ENCODE data around the gene ATRIP. TPM values are rescaled to one million over a fixed set of nuclear protein-coding genes. Genes with fewer than 3 reads are reported as not detected.

The ATRIP gene
- polyA plus RNA-seq, 1 donor from 2014 or later: 11.1 TPM

DNA sequence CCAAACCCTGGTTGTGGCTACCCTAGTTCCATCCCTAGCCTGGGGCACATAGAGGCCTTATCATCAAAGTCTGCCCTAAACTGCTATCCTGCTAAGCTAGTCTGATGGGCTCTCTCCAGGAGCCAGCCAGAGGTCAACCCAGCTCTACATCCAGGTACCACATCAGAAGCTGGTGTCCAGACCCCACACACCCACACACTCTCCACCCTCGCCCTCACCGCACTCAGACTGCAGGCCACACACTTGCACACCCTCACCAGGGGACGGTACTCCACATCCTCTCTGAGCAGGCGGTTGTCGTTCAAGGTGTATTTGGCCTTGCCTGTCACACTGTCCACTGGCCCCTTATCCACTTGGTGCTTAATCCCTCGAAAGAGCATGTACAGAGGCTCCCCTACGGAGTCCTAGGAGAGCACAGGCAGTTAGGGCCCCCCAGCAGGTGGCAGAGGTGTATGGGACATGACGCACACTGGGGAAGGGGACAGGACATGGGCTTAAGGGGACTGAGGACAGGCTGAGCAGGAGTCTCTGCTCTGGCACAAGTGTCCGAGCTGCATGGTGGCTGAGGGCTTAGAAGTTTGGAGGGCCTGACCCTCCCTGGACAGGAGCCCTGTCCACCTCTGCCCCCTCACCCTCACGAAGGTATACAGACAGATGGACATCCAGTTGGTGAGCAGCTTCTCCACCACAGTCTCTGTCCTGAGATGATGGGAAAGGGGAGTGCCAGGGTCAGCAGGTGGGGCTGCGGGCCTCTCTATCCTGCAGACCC, 34.7 kb upstream of the ATRIP start:
- Histone ChIP-seq H3K27ac (ENCODE audit: low read length) (no peak overlapping the region), H4K20me1 (ENCODE audit: insufficient read depth) (no peaks in the 10 kb centered on the region), H3K9me2 (ENCODE audit: insufficient read depth, low read length) (no peaks in the 10 kb centered on the region), H3K79me2 (replicated peaks; ENCODE audit: insufficient read depth, low read length) (no peaks in the 10 kb centered on the region), H3F3A (ENCODE audit: insufficient read depth, low read length, poor library complexity, severe bottlenecking) (no peaks in the 10 kb centered on the region), H3K4me2 (ENCODE audit: low read length) (no peak overlapping the region), H3K4me3 (ENCODE audit: low read length) (no peak overlapping the region), H3K9me3 (ENCODE audit: low read length) (no peaks in the 10 kb centered on the region), H3K36me3 (ENCODE audit: insufficient read depth, low read length) (no peaks in the 10 kb centered on the region), H2AFZ (ENCODE audit: low read depth, low read length) (no peak overlapping the region), H3K9ac (ENCODE audit: low read length) (no peak overlapping the region), H3K27me3 (ENCODE audit: insufficient read depth, low read depth, low read length) (no peaks in the 10 kb centered on the region)
- no peak for TF ChIP-seq POLR2AphosphoS5 (IDR thresholded peaks at IDR 0.05)
- TF ChIP-seq TAF1 (IDR thresholded peaks at IDR 0.05; ENCODE audit: low read depth): no peak
- TF ChIP-seq, protein P1, sequence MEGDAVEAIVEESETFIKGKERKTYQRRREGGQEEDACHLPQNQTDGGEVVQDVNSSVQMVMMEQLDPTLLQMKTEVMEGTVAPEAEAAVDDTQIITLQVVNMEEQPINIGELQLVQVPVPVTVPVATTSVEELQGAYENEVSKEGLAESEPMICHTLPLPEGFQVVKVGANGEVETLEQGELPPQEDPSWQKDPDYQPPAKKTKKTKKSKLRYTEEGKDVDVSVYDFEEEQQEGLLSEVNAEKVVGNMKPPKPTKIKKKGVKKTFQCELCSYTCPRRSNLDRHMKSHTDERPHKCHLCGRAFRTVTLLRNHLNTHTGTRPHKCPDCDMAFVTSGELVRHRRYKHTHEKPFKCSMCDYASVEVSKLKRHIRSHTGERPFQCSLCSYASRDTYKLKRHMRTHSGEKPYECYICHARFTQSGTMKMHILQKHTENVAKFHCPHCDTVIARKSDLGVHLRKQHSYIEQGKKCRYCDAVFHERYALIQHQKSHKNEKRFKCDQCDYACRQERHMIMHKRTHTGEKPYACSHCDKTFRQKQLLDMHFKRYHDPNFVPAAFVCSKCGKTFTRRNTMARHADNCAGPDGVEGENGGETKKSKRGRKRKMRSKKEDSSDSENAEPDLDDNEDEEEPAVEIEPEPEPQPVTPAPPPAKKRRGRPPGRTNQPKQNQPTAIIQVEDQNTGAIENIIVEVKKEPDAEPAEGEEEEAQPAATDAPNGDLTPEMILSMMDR (IDR thresholded peaks at IDR 0.05; ENCODE audit: poor library complexity, severe bottlenecking): no peak
- no peak for TF ChIP-seq EZH2 (IDR thresholded peaks at IDR 0.05; ENCODE audit: borderline replicate concordance, insufficient read depth, low read length, poor library complexity, severe bottlenecking)
- TF ChIP-seq, protein P2, sequence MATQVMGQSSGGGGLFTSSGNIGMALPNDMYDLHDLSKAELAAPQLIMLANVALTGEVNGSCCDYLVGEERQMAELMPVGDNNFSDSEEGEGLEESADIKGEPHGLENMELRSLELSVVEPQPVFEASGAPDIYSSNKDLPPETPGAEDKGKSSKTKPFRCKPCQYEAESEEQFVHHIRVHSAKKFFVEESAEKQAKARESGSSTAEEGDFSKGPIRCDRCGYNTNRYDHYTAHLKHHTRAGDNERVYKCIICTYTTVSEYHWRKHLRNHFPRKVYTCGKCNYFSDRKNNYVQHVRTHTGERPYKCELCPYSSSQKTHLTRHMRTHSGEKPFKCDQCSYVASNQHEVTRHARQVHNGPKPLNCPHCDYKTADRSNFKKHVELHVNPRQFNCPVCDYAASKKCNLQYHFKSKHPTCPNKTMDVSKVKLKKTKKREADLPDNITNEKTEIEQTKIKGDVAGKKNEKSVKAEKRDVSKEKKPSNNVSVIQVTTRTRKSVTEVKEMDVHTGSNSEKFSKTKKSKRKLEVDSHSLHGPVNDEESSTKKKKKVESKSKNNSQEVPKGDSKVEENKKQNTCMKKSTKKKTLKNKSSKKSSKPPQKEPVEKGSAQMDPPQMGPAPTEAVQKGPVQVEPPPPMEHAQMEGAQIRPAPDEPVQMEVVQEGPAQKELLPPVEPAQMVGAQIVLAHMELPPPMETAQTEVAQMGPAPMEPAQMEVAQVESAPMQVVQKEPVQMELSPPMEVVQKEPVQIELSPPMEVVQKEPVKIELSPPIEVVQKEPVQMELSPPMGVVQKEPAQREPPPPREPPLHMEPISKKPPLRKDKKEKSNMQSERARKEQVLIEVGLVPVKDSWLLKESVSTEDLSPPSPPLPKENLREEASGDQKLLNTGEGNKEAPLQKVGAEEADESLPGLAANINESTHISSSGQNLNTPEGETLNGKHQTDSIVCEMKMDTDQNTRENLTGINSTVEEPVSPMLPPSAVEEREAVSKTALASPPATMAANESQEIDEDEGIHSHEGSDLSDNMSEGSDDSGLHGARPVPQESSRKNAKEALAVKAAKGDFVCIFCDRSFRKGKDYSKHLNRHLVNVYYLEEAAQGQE (IDR thresholded peaks at IDR 0.05; ENCODE audit: borderline replicate concordance): no peak
- no peak for TF ChIP-seq MXI1 (conservative IDR thresholded peaks at IDR 0.05; ENCODE audit: poor library complexity, severe bottlenecking)
- no peak for TF ChIP-seq EP300 (conservative IDR thresholded peaks at IDR 0.05; ENCODE audit: poor library complexity, severe bottlenecking)
- TF ChIP-seq RAD21 (conservative IDR thresholded peaks at IDR 0.05): no peak
- no peak for TF ChIP-seq SMC3 (conservative IDR thresholded peaks at IDR 0.05; ENCODE audit: poor library complexity)

DNA sequence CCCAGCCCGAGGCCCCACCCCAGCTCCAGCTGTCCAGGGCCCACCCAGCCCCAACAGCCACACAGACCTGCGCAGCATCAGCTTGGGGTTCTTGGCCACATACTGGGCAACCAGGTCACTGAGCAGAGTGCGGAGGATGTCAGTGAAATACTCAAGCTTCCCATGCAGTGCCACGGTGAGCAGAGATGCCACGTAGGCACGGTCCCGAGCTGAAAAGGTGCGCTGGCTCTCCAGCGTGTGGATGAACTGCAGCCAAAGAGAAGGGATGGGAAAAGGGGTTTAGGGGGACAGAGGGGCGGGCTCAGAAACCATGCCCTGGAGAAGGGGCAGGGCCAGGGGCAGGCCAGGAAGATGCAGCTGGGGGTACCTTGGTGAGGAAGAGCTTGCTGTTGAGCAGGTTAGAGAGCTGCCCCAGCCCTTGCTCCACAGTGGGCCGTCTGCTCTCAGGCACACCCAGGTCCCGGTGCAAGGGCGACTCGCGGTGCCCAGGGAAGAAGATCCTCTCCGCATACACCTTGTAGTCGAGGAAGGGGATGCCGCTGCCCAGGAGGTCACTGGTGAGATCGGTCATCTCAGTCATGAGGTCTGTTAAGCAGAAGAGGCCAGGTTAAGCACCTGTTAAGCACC, 34.0 kb upstream of the ATRIP start:
- H3K79me2 ChIP-seq (replicated peaks; ENCODE audit: insufficient read depth, low read length): no peaks in the 10 kb centered on the region
- H4K20me1 ChIP-seq (ENCODE audit: insufficient read depth): no peaks in the 10 kb centered on the region
- no peaks in the 10 kb centered on the region for H3K27me3 ChIP-seq (ENCODE audit: insufficient read depth, low read depth, low read length)
- H3K9me2 ChIP-seq (ENCODE audit: insufficient read depth, low read length): no peaks in the 10 kb centered on the region
- H3K9me3 ChIP-seq (ENCODE audit: low read length): no peaks in the 10 kb centered on the region
- H3K27ac ChIP-seq (ENCODE audit: low read length): no peak overlapping the region
- H3F3A ChIP-seq (ENCODE audit: insufficient read depth, low read length, poor library complexity, severe bottlenecking): no peaks in the 10 kb centered on the region
- H3K36me3 ChIP-seq (ENCODE audit: insufficient read depth, low read length): no peaks in the 10 kb centered on the region
- TF ChIP-seq TAF1 (IDR thresholded peaks at IDR 0.05; ENCODE audit: low read depth): no peak
- no peak for TF ChIP-seq RAD21 (conservative IDR thresholded peaks at IDR 0.05)
- no peak for TF ChIP-seq EZH2 (IDR thresholded peaks at IDR 0.05; ENCODE audit: borderline replicate concordance, insufficient read depth, low read length, poor library complexity, severe bottlenecking)
- TF ChIP-seq, protein P1 (IDR thresholded peaks at IDR 0.05; ENCODE audit: poor library complexity, severe bottlenecking): no peak
- no peak for TF ChIP-seq EP300 (conservative IDR thresholded peaks at IDR 0.05; ENCODE audit: poor library complexity, severe bottlenecking)
- no peak overlapping the region for H3K4me2 ChIP-seq (ENCODE audit: low read length)
- no peak overlapping the region for H2AFZ ChIP-seq (ENCODE audit: low read depth, low read length)
- H3K9ac ChIP-seq (ENCODE audit: low read length): no peak overlapping the region
- no peak overlapping the region for H3K4me3 ChIP-seq (ENCODE audit: low read length)

Measured in neural cell (in vitro differentiated cells).